NCI-H510A (cell line): ENCODE data around the gene TMEM164.

Experiments used
- DNase-seq: peaks from one replicate; lab custom pipeline; 2025; lab: John Stamatoyannopoulos, UW

TMEM164 gene

GRCh38 chrX:110210417-110211139 lies 207.7 kb downstream of the TMEM164 start:
- DNase-seq = no peak

DNA sequence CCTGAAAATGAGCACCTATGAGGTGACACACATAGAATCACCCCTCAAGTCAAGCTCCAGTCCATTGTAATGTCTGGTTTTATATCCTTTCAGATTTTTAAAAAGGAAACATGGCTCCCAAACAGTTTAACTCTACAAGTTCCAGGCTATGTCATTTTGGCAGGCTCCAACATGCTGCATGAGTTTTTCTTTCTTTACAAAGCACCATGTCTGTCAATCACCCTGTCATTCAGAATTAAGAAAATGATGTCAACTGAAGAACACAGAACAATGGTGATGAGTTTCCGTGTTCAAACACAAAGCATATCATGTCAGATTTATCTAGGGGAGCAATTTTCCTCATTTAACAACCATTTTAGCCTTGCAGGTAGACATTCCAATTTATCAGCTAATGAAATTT lies 208.4 kb downstream of the TMEM164 start:
- DNase-seq = no peak

GRCh38 chrX:110212299-110212698 lies 209.4 kb downstream of the TMEM164 start:
- no peak for DNase-seq

GRCh38 chrX:110213183-110213582 lies 210.3 kb downstream of the TMEM164 start:
- DNase-seq = no peak

GRCh38 chrX:110214684-110215083 lies 211.8 kb downstream of the TMEM164 start:
- DNase-seq = no peak

DNA sequence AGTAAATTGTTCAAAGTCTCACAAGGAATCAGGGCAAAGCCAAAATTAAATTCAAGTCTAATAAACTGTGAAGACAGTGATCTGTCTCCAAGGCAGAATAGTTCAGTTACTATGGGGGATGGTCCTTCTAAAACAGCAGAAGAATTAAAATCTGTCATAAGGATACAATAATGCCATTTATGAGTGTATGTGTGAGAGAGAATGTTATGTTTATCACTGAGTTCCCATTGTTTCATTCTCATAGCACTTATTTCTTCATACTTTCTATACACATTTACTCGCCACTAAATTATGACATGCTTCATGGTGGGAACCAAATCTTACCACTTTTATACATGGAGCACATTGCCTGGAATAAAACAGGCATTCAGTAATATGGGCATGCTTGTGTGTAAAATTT lies 212.5 kb downstream of the TMEM164 start:
- DNase-seq = no peak

DNA sequence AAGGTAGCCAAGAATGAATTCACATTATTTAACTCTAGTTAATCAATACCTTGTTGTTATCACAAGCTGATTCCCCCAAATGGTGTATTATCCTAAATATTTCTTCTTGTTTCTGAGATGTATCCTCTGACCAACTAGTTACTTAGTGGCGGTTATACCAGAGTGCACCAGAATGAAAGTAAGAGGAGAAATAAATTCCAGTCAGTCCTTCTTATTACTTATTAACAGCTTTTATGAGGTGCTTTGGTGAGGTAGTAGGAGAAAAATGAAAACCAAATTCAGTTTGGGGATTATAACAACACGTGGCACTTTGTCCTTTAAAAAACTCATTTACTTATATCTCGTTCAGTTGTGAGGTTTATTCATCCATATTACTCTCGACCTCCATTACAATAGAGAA lies 213.1 kb downstream of the TMEM164 start:
- DNase-seq = no peak

DNA sequence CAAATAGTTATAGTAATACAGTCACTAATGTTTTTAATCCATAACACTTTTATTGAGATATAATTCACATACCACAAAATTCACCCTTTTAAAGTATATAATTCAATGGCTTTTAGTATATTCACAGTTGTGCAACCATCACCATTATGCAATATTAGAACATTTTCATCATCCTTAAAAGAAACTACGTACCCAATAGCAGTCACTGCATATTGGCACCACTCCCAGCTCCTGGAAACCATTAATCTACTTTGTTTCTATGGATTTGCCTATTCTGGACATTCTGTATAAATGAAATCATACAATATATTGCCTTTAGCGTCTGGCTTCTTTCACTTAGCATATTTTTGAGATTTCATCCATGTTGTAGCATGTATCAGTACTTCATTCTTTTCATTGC lies 215.7 kb downstream of the TMEM164 start:
- DNase-seq = no peak

GRCh38 chrX:110219920-110220319 lies 217.0 kb downstream of the TMEM164 start:
- DNase-seq = no peak

GRCh38 chrX:110222497-110223257 lies 219.8 kb downstream of the TMEM164 start:
- DNase-seq = no peak

- no peak for DNase-seq
Measured at GRCh38 chrX:110224926-110225617, 222.2 kb downstream of the TMEM164 start.

DNA sequence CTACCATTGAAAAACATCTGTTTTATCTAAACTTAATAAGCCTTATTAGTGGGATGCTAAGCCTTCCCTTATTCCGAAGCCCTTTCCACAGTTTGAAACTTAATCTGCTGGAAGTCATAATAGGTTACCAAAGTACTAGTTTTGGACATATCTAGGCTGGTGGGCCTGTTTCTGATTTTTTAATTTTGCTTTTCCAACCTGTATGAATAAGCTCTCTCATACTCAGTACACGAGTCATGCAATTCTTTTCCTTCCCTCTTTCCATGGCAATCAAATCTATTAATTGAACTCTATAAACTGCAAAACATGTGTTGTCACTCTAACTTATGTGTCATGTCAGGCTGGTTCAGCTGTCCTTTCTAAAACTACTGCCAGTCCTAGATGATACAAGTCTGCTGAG lies 224.0 kb downstream of the TMEM164 start:
- DNase-seq = no peak
